Endothelial cell of umbilical vein (primary cell): ENCODE measurements around the gene RGS17. TPM values are rescaled to one million over a fixed set of nuclear protein-coding genes. Genes with fewer than 3 reads are reported as not detected.

ENCODE experiments used
- BruUV-seq: library from RNA; stranded (reverse); fragments of 400-500 nt; replicated peaks from 2 replicates; lab custom pipeline; 2021; lab: Mats Ljungman, UMichigan
- CTCF ChIA-PET: fragments of 300-600, 350-600 bp; sonication (Branson Sonifier 250); formaldehyde crosslinking; loops from one replicate; lab custom pipeline; 2021; ENCODE audit warnings: antibody characterized with exemption, inconsistent platforms; lab: Charles Lee
- POLR2A ChIA-PET: fragments of 300-600, 350-600 bp; sonication (Branson Sonifier 250); formaldehyde crosslinking; loops from one replicate; lab custom pipeline; 2021; ENCODE audit warnings: antibody characterized with exemption, inconsistent platforms; lab: Charles Lee
- DNase-seq: peaks from one replicate; pipeline ENCODE4 v3.0.0-alpha.2; 2011; ENCODE audit warnings: low read depth, low spot score
- FAIRE-seq: peaks from 2 replicates; lab custom pipeline; 2011; peaks lifted over from hg19 to GRCh38; lab: Jason Lieb, UNC
- H2AFZ ChIP-seq: 2 replicates; pipeline ENCODE4 v1.6.0; 2012; ENCODE audit warnings: low read depth, low read length, control low read depth, inconsistent platforms
- H3K27ac ChIP-seq: 2 replicates; pipeline ENCODE4 v1.5.1; 2011; ENCODE audit warnings: low read depth, mild to moderate bottlenecking, control low read depth, low read length, moderate library complexity; ENCODE audit not compliant: insufficient read depth
- H3K27me3 ChIP-seq, 2 experiments: 2 replicates each; pipeline versions ENCODE4 v1.6.0 to v1.6.1; 2011; ENCODE audit warnings: low read length in 2 of 2, mixed read lengths in 1 of 2; ENCODE audit not compliant: control insufficient read depth in 2 of 2, insufficient read depth in 2 of 2
- H3K36me3 ChIP-seq, 2 experiments: 2 replicates in 1 of 2; 3 replicates in 1 of 2; pipeline ENCODE4 v1.5.1; 2011; ENCODE audit warnings: low read length in 2 of 2, mild to moderate bottlenecking in 1 of 2, moderate library complexity in 1 of 2; ENCODE audit not compliant: control insufficient read depth in 2 of 2, insufficient read depth in 2 of 2; ENCODE audit errors: extremely low read depth in 1 of 2
- H3K4me1 ChIP-seq: 3 replicates; pipeline ENCODE4 v1.5.1; 2011; ENCODE audit warnings: mild to moderate bottlenecking, low read length; ENCODE audit not compliant: control insufficient read depth, insufficient read depth; ENCODE audit errors: extremely low read depth
- H3K4me2 ChIP-seq: 2 replicates; pipeline ENCODE4 v1.6.1; 2011; ENCODE audit warnings: low read length, control low read depth, mixed read lengths; ENCODE audit not compliant: insufficient read depth
- H3K4me3 ChIP-seq, 3 experiments: fragments of 200-600 bp in 1 of 3; sonication (generic), shearing (Covaris generic) in 1 of 3; replicated peaks in 1 of 3; 2 replicates each; pipeline ENCODE4 v1.5.1; 2011 to 2016; ENCODE audit warnings: control low read depth in 3 of 3, low read length in 3 of 3, mild to moderate bottlenecking in 2 of 3, inconsistent platforms in 1 of 3, low read depth in 1 of 3, moderate library complexity in 1 of 3; ENCODE audit not compliant: insufficient read depth in 1 of 3
- H3K79me2 ChIP-seq: 2 replicates; pipeline ENCODE4 v1.6.0; 2012; ENCODE audit warnings: low read length, inconsistent platforms; ENCODE audit not compliant: control insufficient read depth, insufficient read depth
- H3K9ac ChIP-seq: replicated peaks from 2 replicates; pipeline ENCODE3; 2011; ENCODE audit warnings: low read length, control low read depth; ENCODE audit not compliant: insufficient read depth; ENCODE audit errors: extremely low read depth
- H3K9me1 ChIP-seq: replicated peaks from 3 replicates; pipeline ENCODE4 v1.6.0; 2011; ENCODE audit warnings: mild to moderate bottlenecking, low read length; ENCODE audit not compliant: control insufficient read depth, insufficient read depth; ENCODE audit errors: extremely low read depth
- H3K9me3 ChIP-seq: replicated peaks from 2 replicates; pipeline ENCODE4 v1.5.1; 2012; ENCODE audit warnings: low read length, inconsistent platforms; ENCODE audit not compliant: control insufficient read depth, insufficient read depth
- H4K20me1 ChIP-seq: replicated peaks from 2 replicates; pipeline ENCODE3; 2011; ENCODE audit warnings: mild to moderate bottlenecking, low read length; ENCODE audit not compliant: control insufficient read depth, insufficient read depth; ENCODE audit errors: extremely low read depth
- EZH2 ChIP-seq: IDR thresholded peaks from 2 replicates; pipeline ENCODE4 v1.6.1; 2012; ENCODE audit warnings: borderline replicate concordance, low read depth, mild to moderate bottlenecking, moderate library complexity, low read length, inconsistent platforms; ENCODE audit not compliant: severe bottlenecking
- FOS ChIP-seq: IDR thresholded peaks from 2 replicates; pipeline ENCODE4 v1.6.1; 2011; ENCODE audit warnings: mild to moderate bottlenecking, low read length, moderate library complexity, borderline replicate concordance; ENCODE audit not compliant: insufficient read depth
- JUN ChIP-seq: IDR thresholded peaks from 2 replicates; pipeline ENCODE4 v1.6.1; 2011; ENCODE audit warnings: borderline replicate concordance, low read depth; ENCODE audit not compliant: insufficient read length, insufficient read depth
- MYC ChIP-seq: IDR thresholded peaks from one replicate; pipeline ENCODE4 v1.6.1; 2011; ENCODE audit warnings: mild to moderate bottlenecking, low read depth, low read length
- POLR2A ChIP-seq: IDR thresholded peaks from 2 replicates; pipeline ENCODE4 v1.6.1; 2012; ENCODE audit warnings: low read depth, mild to moderate bottlenecking, control low read depth, low read length
- POLR2AphosphoS5 ChIP-seq: IDR thresholded peaks from 2 replicates; pipeline ENCODE4 v1.6.1; 2012; ENCODE audit warnings: low read depth, mild to moderate bottlenecking, control low read depth, low read length, moderate library complexity; ENCODE audit not compliant: insufficient read depth
- dilution Hi-C: fragments of 300-500 bp; cut with MboI; formaldehyde crosslinking; loops from one replicate; pipeline ENCODE4 v1.15.0; 2019; ENCODE audit warnings: low sequenced_read_pairs; ENCODE audit not compliant: extremely low pct_ligation_motif_present
- intact Hi-C: fragments of 100-400 bp; cut with micrococcal nuclease; formaldehyde crosslinking; loops from one replicate; pipeline ENCODE4 v1.10.0; 2022
- polyA plus RNA-seq, 4 experiments: library from polyadenylated mRNA; depleted of rRNA in 3 of 4; stranded (reverse) in 3 of 4; unstranded in 1 of 4; fragments of >200 nt; gene quantifications; 2 replicates each; pipeline versions ENCODE4 v1.2.1 to v1.2.3, GENCODE V29; 2011 to 2012; ENCODE audit warnings: missing spikeins in 1 of 4
- total RNA-seq: library from RNA; stranded (reverse); gene quantifications from 2 replicates; pipeline ENCODE4 v1.2.3, GENCODE V29; 2021
- TF ChIP-seq, protein P1 (sequence below): IDR thresholded peaks from 2 replicates; pipeline ENCODE4 v1.6.1; 2011; ENCODE audit not compliant: insufficient read depth, insufficient read length

The RGS17 gene
- total and polyA plus RNA-seq, 2 donors (not counting 3 experiments of a cell fraction or from before 2014, with no cell fraction given), result 0.40 to 1.1 TPM

DNA sequence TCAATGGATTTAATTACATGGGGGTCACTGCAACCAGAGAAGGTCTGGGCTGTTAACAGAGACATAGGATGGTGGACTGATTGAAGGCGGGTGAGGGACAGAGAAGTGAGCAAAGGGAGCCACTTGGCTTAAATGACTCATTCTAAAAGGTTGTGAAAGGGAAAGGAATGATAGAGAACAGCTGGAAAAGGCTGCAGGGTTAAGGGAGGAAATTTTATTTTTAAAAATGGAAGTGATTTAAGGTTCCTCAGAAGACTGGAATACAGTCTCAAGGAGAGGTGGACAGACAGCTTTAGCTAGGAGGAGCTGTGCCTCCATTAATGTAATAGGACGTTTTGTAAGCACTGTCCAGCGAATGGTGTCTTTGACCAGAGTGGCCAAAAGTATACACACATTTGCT lies 46.7 kb downstream of the RGS17 start:
- no peaks in the 10 kb centered on the region for H3K36me3 ChIP-seq
- no peaks in the 10 kb centered on the region for H3K9me1 ChIP-seq
- peaks cover 7% of the 10 kb centered on the region for H3K4me1 ChIP-seq
- H2AFZ ChIP-seq, result no peak overlapping the region
- H3K4me2 ChIP-seq, result no peak overlapping the region
- no peak for FAIRE-seq
- H3K27me3 ChIP-seq, result no peaks in the 10 kb centered on the region
- no peak overlapping the region for H3K4me3 ChIP-seq
- no peaks in the 10 kb centered on the region for H3K79me2 ChIP-seq
- CTCF ChIA-PET, result interaction anchor here (1.5 kb wide), 1 partner anchor 15 kb away, joined by 4 read pairs; no protein-coding TSS in a partner anchor
- dilution Hi-C loops, result no loop called here
- POLR2A ChIA-PET, result no interaction called here
- intact Hi-C loops, result no loop called here
- BruUV-seq, result no TSS peak
- no peak overlapping the region for H3K9ac ChIP-seq
- no peak for DNase-seq
- H4K20me1 ChIP-seq, result no peaks in the 10 kb centered on the region
- H3K27ac ChIP-seq, result no peak overlapping the region
- TF ChIP-seq JUN (no peak), POLR2A (no peak), EZH2 (no peak)
- no peaks in the 10 kb centered on the region for H3K9me3 ChIP-seq

DNA sequence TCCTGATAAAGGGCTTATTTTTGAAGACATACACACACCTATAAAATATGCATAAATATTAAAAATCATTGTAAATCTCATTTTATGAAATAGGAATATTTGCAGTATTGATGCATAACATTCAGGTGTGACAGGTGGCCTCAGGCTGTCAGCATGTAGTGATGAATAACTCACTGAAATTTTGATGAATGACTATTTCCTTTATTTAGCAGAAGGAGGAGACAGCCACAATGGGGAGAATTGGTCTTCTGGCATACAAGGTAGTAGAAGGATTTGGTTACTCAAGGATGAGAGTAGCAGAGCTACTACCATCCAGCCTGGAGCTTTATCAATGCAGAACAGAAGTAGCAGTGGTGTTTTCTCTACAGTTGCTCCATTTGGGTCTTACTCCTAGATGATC lies 47.2 kb downstream of the RGS17 start:
- no peak overlapping the region for H3K9ac ChIP-seq
- ChIA-PET CTCF (no interaction called here), POLR2A (no interaction called here)
- H4K20me1 ChIP-seq, result no peaks in the 10 kb centered on the region
- no peaks in the 10 kb centered on the region for H3K9me3 ChIP-seq
- dilution Hi-C loops (no loop called here), intact Hi-C loops (no loop called here)
- H2AFZ ChIP-seq, result no peak overlapping the region
- H3K27ac ChIP-seq, result no peak overlapping the region
- FAIRE-seq (no peak), DNase-seq (no peak)
- TF ChIP-seq FOS, result no peak
- TF ChIP-seq, protein P1, sequence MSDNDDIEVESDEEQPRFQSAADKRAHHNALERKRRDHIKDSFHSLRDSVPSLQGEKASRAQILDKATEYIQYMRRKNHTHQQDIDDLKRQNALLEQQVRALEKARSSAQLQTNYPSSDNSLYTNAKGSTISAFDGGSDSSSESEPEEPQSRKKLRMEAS, result no peak
- no peak for TF ChIP-seq MYC
- no peak for TF ChIP-seq POLR2A
- TF ChIP-seq POLR2AphosphoS5, result no peak
- no peak for TF ChIP-seq JUN
- TF ChIP-seq EZH2, result no peak
- no peaks in the 10 kb centered on the region for H3K9me1 ChIP-seq
- BruUV-seq, result no TSS peak
- H3K79me2 ChIP-seq, result no peaks in the 10 kb centered on the region
- no peak overlapping the region for H3K4me3 ChIP-seq
- H3K27me3 ChIP-seq, result no peaks in the 10 kb centered on the region
- no peaks in the 10 kb centered on the region for H3K36me3 ChIP-seq
- H3K4me1 ChIP-seq, result peaks cover 7% of the 10 kb centered on the region
- H3K4me2 ChIP-seq, result no peak overlapping the region
